B cell (primary cell): ENCODE results near the gene CDNF. TPM values are rescaled to one million over a fixed set of nuclear protein-coding genes. Genes with fewer than 3 reads are reported as not detected.

Source experiments
- ATAC-seq: fragments of 200-7000 bp; cut with Tn5 transposase; one replicate; pipeline ENCODE4 v1.10.0; 2021; ENCODE audit warnings: low read depth, mild to moderate bottlenecking, moderate number of reproducible peaks, moderate library complexity
- CTCF ChIA-PET: fragments of 350-600 bp; sonication (Branson Sonifier 250); formaldehyde crosslinking; loops from one replicate; lab custom pipeline; 2021; ENCODE audit warnings: antibody characterized with exemption, inconsistent platforms; lab: Charles Lee
- POLR2A ChIA-PET: fragments of 350-600 bp; sonication (Branson Sonifier 250); formaldehyde crosslinking; loops from one replicate; lab custom pipeline; 2021; ENCODE audit warnings: antibody characterized with exemption; lab: Charles Lee
- DNase-seq: peaks from one replicate; pipeline ENCODE4 v3.0.0; 2013
- H2AFZ ChIP-seq: 2 replicates; pipeline ENCODE4 v1.6.1; 2012; ENCODE audit warnings: mild to moderate bottlenecking, low read depth, low read length; ENCODE audit not compliant: insufficient read depth, poor library complexity, severe bottlenecking
- H3K27ac ChIP-seq, 2 donors: 1 replicate in 1 of 2; 2 replicates in 1 of 2; pipeline ENCODE4 v1.5.1; 2012 to 2013; ENCODE audit warnings: low read length in 2 of 2, mild to moderate bottlenecking in 2 of 2, moderate library complexity in 1 of 2
- H3K27me3 ChIP-seq, 4 experiments: fragments of 200-600 bp in 1 of 4; sonication (generic) in 1 of 4; replicated peaks in 1 of 4; 1 replicate in 2 of 4; 2 replicates in 2 of 4; pipeline versions ENCODE4 v1.6.1 to v1.7.0; 2013 to 2016; ENCODE audit warnings: low read length in 3 of 4, mild to moderate bottlenecking in 2 of 4, mixed read lengths in 1 of 4, moderate library complexity in 1 of 4; ENCODE audit not compliant: insufficient read depth in 4 of 4, control insufficient read depth in 3 of 4; ENCODE audit errors: control extremely low read depth in 1 of 4
- H3K36me3 ChIP-seq, 2 experiments: replicated peaks in 1 of 2; 1 replicate in 1 of 2; 2 replicates in 1 of 2; pipeline versions ENCODE4 v1.6.1 to v1.7.1; 2013; ENCODE audit warnings: low read length in 1 of 2; ENCODE audit not compliant: insufficient read depth in 2 of 2, control insufficient read depth in 1 of 2; ENCODE audit errors: control extremely low read depth in 1 of 2, extremely low read depth in 1 of 2
- H3K4me1 ChIP-seq, 2 donors: fragments of 200-600 bp in 1 of 2; sonication (generic) in 1 of 2; 1 replicate in 1 of 2; 2 replicates in 1 of 2; pipeline versions ENCODE4 v1.5.1 to v1.6.1; 2013 to 2017; ENCODE audit warnings: low read length in 2 of 2; ENCODE audit not compliant: control insufficient read depth in 2 of 2, insufficient read depth in 2 of 2
- H3K4me2 ChIP-seq: replicated peaks from 2 replicates; pipeline ENCODE3; 2012; ENCODE audit warnings: mild to moderate bottlenecking, low read depth, low read length; ENCODE audit not compliant: poor library complexity, severe bottlenecking
- H3K4me3 ChIP-seq, 5 experiments: fragments of 200-600 bp in 1 of 5; sonication (generic) in 1 of 5; 1 replicate in 3 of 5; 2 replicates in 2 of 5; pipeline versions ENCODE4 v1.5.1 to v1.7.0; 2011 to 2016; ENCODE audit warnings: low read length in 4 of 5, mild to moderate bottlenecking in 4 of 5, low read depth in 2 of 5, control low read depth in 1 of 5, moderate library complexity in 1 of 5; ENCODE audit not compliant: insufficient read depth in 1 of 5; ENCODE audit errors: control extremely low read depth in 1 of 5, extremely low read depth in 1 of 5
- H3K79me2 ChIP-seq: fragments of 200-600 bp; sonication (generic); one replicate; pipeline ENCODE4 v1.6.0; 2016; ENCODE audit warnings: low read length; ENCODE audit not compliant: control insufficient read depth, insufficient read depth
- H3K9ac ChIP-seq: fragments of 200-600 bp; sonication (generic); 2 replicates; pipeline ENCODE4 v1.6.1; 2017; ENCODE audit warnings: mild to moderate bottlenecking, low read length, moderate library complexity
- H3K9me3 ChIP-seq, 3 donors: one replicate each; pipeline versions ENCODE4 v1.6.1 to v1.7.1; 2013; ENCODE audit warnings: low read length in 2 of 3; ENCODE audit not compliant: control insufficient read depth in 2 of 3, insufficient read depth in 1 of 3; ENCODE audit errors: control extremely low read depth in 1 of 3
- H4K20me1 ChIP-seq: 2 replicates; pipeline ENCODE4 v1.6.0; 2012; ENCODE audit warnings: mild to moderate bottlenecking, low read length; ENCODE audit not compliant: insufficient read depth, control insufficient read depth, poor library complexity, severe bottlenecking
- H3K27ac Mint-ChIP-seq: one replicate; pipeline ENCODE4 v1.8.0; 2021; ENCODE audit warnings: mixed read lengths
- H3K27me3 Mint-ChIP-seq: one replicate; pipeline ENCODE4 v1.8.0; 2021; ENCODE audit warnings: mixed read lengths
- H3K4me1 Mint-ChIP-seq: one replicate; pipeline ENCODE4 v1.8.0; 2021; ENCODE audit warnings: mixed read lengths
- H3K4me3 Mint-ChIP-seq: one replicate; pipeline ENCODE4 v1.8.0; 2021; ENCODE audit warnings: mixed read lengths
- H3K9me3 Mint-ChIP-seq: one replicate; pipeline ENCODE4 v1.8.0; 2022; ENCODE audit warnings: mixed read lengths; ENCODE audit not compliant: insufficient read depth
- EZH2 ChIP-seq: IDR thresholded peaks from 2 replicates; pipeline ENCODE4 v1.6.1; 2012; ENCODE audit warnings: borderline replicate concordance, low read depth, mild to moderate bottlenecking, moderate library complexity, low read length; ENCODE audit not compliant: insufficient read depth, poor library complexity, severe bottlenecking
- WGBS: methylation state at CpG from one replicate; pipeline ENCODE4 v1.1.5; 2013; ENCODE audit warnings: missing lambda C conversion rate; ENCODE audit not compliant: insufficient coverage; 5-methylcytosine and 5-hydroxymethylcytosine counted together
- intact Hi-C: fragments of 100-400 bp; cut with micrococcal nuclease; formaldehyde crosslinking; loops from one replicate; pipeline ENCODE4 v1.10.0; 2022
- polyA plus RNA-seq: library from polyadenylated mRNA; depleted of rRNA; stranded (reverse); fragments of >200 nt; gene quantifications from 2 replicates; pipeline ENCODE4 v1.2.3, GENCODE V29; 2012
- total RNA-seq, 2 donors: library from RNA; stranded (reverse); fragments of 120-200 nt in 1 of 2; gene quantifications; 1 replicate in 1 of 2; 2 replicates in 1 of 2; pipeline versions ENCODE4 v1.2.3 to v1.2.4, GENCODE V29; 2013 to 2022
- TF ChIP-seq, protein P1 (sequence below): fragments of 200-600 bp; IDR thresholded peaks from one replicate; pipeline ENCODE4 v1.8.0; 2022; ENCODE audit warnings: antibody characterized with exemption, mild to moderate bottlenecking

Gene CDNF
- total and polyA plus RNA-seq, 2 donors (not counting 1 experiment from before 2014, with no cell fraction given), result 1.4 to 1.8 TPM

DNA sequence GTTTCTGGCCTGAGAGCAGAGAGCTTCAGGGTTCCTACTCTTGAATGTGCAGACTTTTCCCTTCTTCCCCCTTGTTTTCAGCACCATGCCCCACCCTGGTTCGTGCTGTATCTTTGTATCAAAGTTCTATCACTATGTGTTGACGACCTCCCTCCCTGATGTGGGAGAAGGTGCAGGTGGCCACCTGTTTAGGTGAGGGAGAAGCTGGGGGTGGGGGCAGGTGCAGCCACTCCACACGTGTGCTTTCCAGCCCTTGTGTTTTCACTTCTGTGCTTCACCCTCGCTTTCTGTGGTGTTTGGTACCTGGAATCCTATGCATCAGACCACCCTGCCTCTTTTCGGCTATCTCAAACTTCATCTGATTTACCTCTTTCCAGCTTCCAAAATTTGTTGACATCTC lies 21.2 kb upstream of the CDNF start:
- Histone ChIP-seq H3K4me2 (no peak overlapping the region), H3K4me1 (no peaks in the 10 kb centered on the region), H3K36me3 (peaks cover 4 to 20% of the 10 kb centered on the region in 2 experiments), H4K20me1 (no peaks in the 10 kb centered on the region), H3K79me2 (no peaks in the 10 kb centered on the region), H3K27me3 (no peaks in the 10 kb centered on the region), H3K9me3 (no peaks in the 10 kb centered on the region), H3K9ac (no peak overlapping the region), H3K27ac (no peak overlapping the region), H2AFZ (no peak overlapping the region), H3K4me3 (no peak overlapping the region)
- no peaks in the 10 kb centered on the region for H3K27me3 Mint-ChIP-seq
- no peak for ATAC-seq
- H3K4me1 Mint-ChIP-seq, result no peaks in the 10 kb centered on the region
- WGBS, result 90% methylated on average over 3 of the region's 5 CpGs
- H3K4me3 Mint-ChIP-seq, result no peak overlapping the region
- CTCF ChIA-PET, result interaction anchor here (0.8 kb wide), 1 partner anchor 11 kb away, joined by 3 read pairs; no protein-coding TSS in a partner anchor
- H3K9me3 Mint-ChIP-seq, result no peaks in the 10 kb centered on the region
- intact Hi-C loops, result no loop called here
- POLR2A ChIA-PET, result no interaction called here
- no peak for DNase-seq
- TF ChIP-seq, protein P1, sequence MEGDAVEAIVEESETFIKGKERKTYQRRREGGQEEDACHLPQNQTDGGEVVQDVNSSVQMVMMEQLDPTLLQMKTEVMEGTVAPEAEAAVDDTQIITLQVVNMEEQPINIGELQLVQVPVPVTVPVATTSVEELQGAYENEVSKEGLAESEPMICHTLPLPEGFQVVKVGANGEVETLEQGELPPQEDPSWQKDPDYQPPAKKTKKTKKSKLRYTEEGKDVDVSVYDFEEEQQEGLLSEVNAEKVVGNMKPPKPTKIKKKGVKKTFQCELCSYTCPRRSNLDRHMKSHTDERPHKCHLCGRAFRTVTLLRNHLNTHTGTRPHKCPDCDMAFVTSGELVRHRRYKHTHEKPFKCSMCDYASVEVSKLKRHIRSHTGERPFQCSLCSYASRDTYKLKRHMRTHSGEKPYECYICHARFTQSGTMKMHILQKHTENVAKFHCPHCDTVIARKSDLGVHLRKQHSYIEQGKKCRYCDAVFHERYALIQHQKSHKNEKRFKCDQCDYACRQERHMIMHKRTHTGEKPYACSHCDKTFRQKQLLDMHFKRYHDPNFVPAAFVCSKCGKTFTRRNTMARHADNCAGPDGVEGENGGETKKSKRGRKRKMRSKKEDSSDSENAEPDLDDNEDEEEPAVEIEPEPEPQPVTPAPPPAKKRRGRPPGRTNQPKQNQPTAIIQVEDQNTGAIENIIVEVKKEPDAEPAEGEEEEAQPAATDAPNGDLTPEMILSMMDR, result no peak
- no peak for TF ChIP-seq EZH2
- no peak overlapping the region for H3K27ac Mint-ChIP-seq

DNA sequence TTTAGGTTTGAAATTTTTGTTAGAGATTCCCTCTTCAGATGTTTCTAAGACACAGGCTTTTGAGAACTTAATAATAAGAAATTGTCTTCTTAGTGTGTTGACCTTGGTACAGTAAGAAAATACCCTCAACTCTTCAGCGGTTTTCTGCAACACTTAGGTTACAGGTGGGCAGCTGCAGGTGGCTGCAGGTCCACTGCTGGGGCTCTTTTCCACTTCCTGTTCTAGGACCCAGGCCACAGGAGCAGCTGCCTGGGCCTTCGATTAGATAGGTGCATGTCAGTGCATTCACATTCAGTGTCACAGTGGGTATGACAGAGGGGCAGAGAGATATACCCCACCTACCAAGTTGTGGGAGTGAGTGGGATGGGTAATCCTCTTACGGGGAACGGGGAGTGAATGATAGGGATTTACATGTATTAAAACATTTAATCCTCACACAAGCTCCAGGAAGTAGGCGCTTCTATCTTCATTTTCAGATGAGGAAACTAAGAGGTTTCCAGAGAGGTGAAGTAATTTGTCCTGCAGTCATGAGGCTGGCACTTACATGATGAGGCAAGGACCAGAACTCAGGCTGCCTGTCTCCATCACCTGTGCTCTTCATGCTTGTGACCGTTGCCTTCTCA lies 20.6 kb upstream of the CDNF start:
- no peak for DNase-seq
- Histone ChIP-seq H3K27me3 (no peaks in the 10 kb centered on the region), H3K4me3 (no peak overlapping the region), H3K9ac (no peak overlapping the region), H3K27ac (no peak overlapping the region), H3K4me2 (no peak overlapping the region), H2AFZ (no peak overlapping the region), H3K36me3 (peaks cover 4 to 23% of the 10 kb centered on the region in 2 experiments), H3K4me1 (no peaks in the 10 kb centered on the region), H4K20me1 (no peaks in the 10 kb centered on the region), H3K9me3 (no peaks in the 10 kb centered on the region), H3K79me2 (no peaks in the 10 kb centered on the region)
- Mint-ChIP-seq H3K27ac (no peak overlapping the region), H3K27me3 (no peaks in the 10 kb centered on the region), H3K4me3 (no peak overlapping the region), H3K4me1 (no peaks in the 10 kb centered on the region), H3K9me3 (no peaks in the 10 kb centered on the region)
- intact Hi-C loops, result no loop called here
- no peak for TF ChIP-seq EZH2
- TF ChIP-seq, protein P1, result no peak
- POLR2A ChIA-PET, result no interaction called here
- 67% methylated on average over 1 of the region's 6 CpGs for WGBS
- CTCF ChIA-PET, result interaction anchor here (0.8 kb wide), 1 partner anchor 11 kb away, joined by 3 read pairs; no protein-coding TSS in a partner anchor
- no peak for ATAC-seq
